EH (cell line): ENCODE results near the gene KCNQ5.

ENCODE experiments used
- DNase-seq: peaks from one replicate; pipeline ENCODE4 v3.0.0-alpha.2; 2015; ENCODE audit warnings: low read depth

The KCNQ5 gene

GRCh38 chr6:72911463-72912155 is 289.7 kb downstream of the KCNQ5 start:
- DNase-seq: peak; percentile 63

- DNase-seq: no peak
These were observed 291.9 kb downstream of the KCNQ5 start for GRCh38 chr6:72913797-72914196.

- DNase-seq: no peak
These were observed 294.4 kb downstream of the KCNQ5 start for GRCh38 chr6:72916298-72916697.

GRCh38 chr6:72916906-72917305 is 295.0 kb downstream of the KCNQ5 start:
- DNase-seq: peak; percentile 5

GRCh38 chr6:72922401-72922800 is 300.5 kb downstream of the KCNQ5 start:
- DNase-seq: peak; percentile 35

GRCh38 chr6:72925136-72925535 is 303.3 kb downstream of the KCNQ5 start:
- DNase-seq: no peak

GRCh38 chr6:72930556-72931132 is 308.8 kb downstream of the KCNQ5 start:
- DNase-seq: no peak

GRCh38 chr6:72931325-72931887 is 309.5 kb downstream of the KCNQ5 start:
- DNase-seq: no peak

- DNase-seq: no peak
These were observed 311.4 kb downstream of the KCNQ5 start for GRCh38 chr6:72933233-72933632.

- DNase-seq: peak; percentile 48
These were observed 315.1 kb downstream of the KCNQ5 start for GRCh38 chr6:72936766-72937559.

GRCh38 chr6:72938104-72938503 is 316.2 kb downstream of the KCNQ5 start:
- no peak for DNase-seq

- no peak for DNase-seq
These were observed 317.1 kb downstream of the KCNQ5 start for GRCh38 chr6:72939004-72939403.

- DNase-seq: no peak
These were observed 318.4 kb downstream of the KCNQ5 start for GRCh38 chr6:72940265-72940664.

GRCh38 chr6:72941263-72941662 is 319.4 kb downstream of the KCNQ5 start:
- no peak for DNase-seq

- DNase-seq: no peak
These were observed 319.9 kb downstream of the KCNQ5 start for GRCh38 chr6:72941751-72942150.

- DNase-seq: no peak
These were observed 321.8 kb downstream of the KCNQ5 start for GRCh38 chr6:72943699-72944098.

GRCh38 chr6:72944660-72945059 is 322.8 kb downstream of the KCNQ5 start:
- peak; percentile 59 for DNase-seq

GRCh38 chr6:72946774-72947173 is 324.9 kb downstream of the KCNQ5 start:
- peak; percentile 75 for DNase-seq

GRCh38 chr6:72947534-72947933 is 325.7 kb downstream of the KCNQ5 start:
- DNase-seq: no peak

- DNase-seq: no peak
These were observed 326.3 kb downstream of the KCNQ5 start for GRCh38 chr6:72948153-72948552.

GRCh38 chr6:72950114-72950860 is 328.4 kb downstream of the KCNQ5 start:
- peak; percentile 91 for DNase-seq
